CD4-positive, alpha-beta T cell (primary cell): Measurements from ENCODE around the gene RAPGEF1. TPM values are rescaled to one million over a fixed set of nuclear protein-coding genes. Genes with fewer than 3 reads are reported as not detected.
A peak's percentile ranks its signal among the peaks of the same experiment; 100 is the strongest.

ENCODE experiments used
- ATAC-seq: fragments of 200-7000 bp; cut with Tn5 transposase; one replicate; pipeline ENCODE4 v1.10.0; 2022; ENCODE audit warnings: mild to moderate bottlenecking; ENCODE audit not compliant: poor library complexity
- CTCF ChIA-PET: fragments of 350-600 bp; sonication (Branson Sonifier 250); formaldehyde crosslinking; loops from one replicate; lab custom pipeline; 2021; ENCODE audit warnings: antibody characterized with exemption, inconsistent platforms; lab: Charles Lee
- POLR2A ChIA-PET: fragments of 350-600 bp; sonication (Branson Sonifier 250); formaldehyde crosslinking; loops from one replicate; lab custom pipeline; 2021; ENCODE audit warnings: antibody characterized with exemption, inconsistent platforms; lab: Charles Lee
- DNase-seq, 14 experiments: peaks; one replicate each; pipeline ENCODE4 v3.0.0-alpha.2; 2013 to 2020; ENCODE audit warnings: mixed read lengths in 2 of 14
- H3K27ac ChIP-seq, 2 donors: one replicate each; pipeline versions ENCODE4 v1.5.1 to v1.7.0; 2013; ENCODE audit warnings: low read length in 2 of 2, low read depth in 1 of 2, mild to moderate bottlenecking in 1 of 2
- H3K27me3 ChIP-seq, 2 experiments: 1 replicate in 1 of 2; 2 replicates in 1 of 2; pipeline versions ENCODE4 v1.6.1 to v1.7.0; 2013; ENCODE audit warnings: low read length in 2 of 2, control low read depth in 1 of 2, mild to moderate bottlenecking in 1 of 2, moderate library complexity in 1 of 2; ENCODE audit not compliant: insufficient read depth in 2 of 2, control insufficient read depth in 1 of 2
- H3K36me3 ChIP-seq: one replicate; pipeline ENCODE4 v1.6.1; 2013; ENCODE audit warnings: low read length, control low read depth; ENCODE audit not compliant: insufficient read depth
- H3K4me1 ChIP-seq: one replicate; pipeline ENCODE4 v1.6.1; 2013; ENCODE audit warnings: low read length, control low read depth; ENCODE audit not compliant: insufficient read depth
- H3K4me3 ChIP-seq: one replicate; pipeline ENCODE4 v1.5.1; 2013; ENCODE audit warnings: mild to moderate bottlenecking, low read length, moderate library complexity
- H3K9me3 ChIP-seq, 2 experiments: 1 replicate in 1 of 2; 2 replicates in 1 of 2; pipeline versions ENCODE4 v1.6.1 to v1.7.0; 2013; ENCODE audit warnings: low read length in 2 of 2, mild to moderate bottlenecking in 2 of 2, control low read depth in 1 of 2, moderate library complexity in 1 of 2; ENCODE audit not compliant: control insufficient read depth in 1 of 2, insufficient read depth in 1 of 2
- H3K27ac Mint-ChIP-seq: one replicate; pipeline ENCODE4 v1.8.0; 2020; ENCODE audit warnings: mixed read lengths
- H3K27me3 Mint-ChIP-seq: one replicate; pipeline ENCODE4 v1.8.0; 2021; ENCODE audit warnings: mixed read lengths
- H3K36me3 Mint-ChIP-seq: one replicate; pipeline ENCODE4 v1.8.0; 2021; ENCODE audit warnings: low read depth, mixed read lengths
- H3K4me1 Mint-ChIP-seq: one replicate; pipeline ENCODE4 v1.8.0; 2021; ENCODE audit warnings: low read depth, mixed read lengths
- H3K4me3 Mint-ChIP-seq: one replicate; pipeline ENCODE4 v1.8.0; 2020; ENCODE audit warnings: mild to moderate bottlenecking, mixed read lengths
- H3K9me3 Mint-ChIP-seq: one replicate; pipeline ENCODE4 v1.8.0; 2020; ENCODE audit warnings: mixed read lengths
- intact Hi-C, 2 experiments: fragments of 100-400 bp; cut with DNase I in 1 of 2; cut with micrococcal nuclease in 1 of 2; formaldehyde crosslinking; loops; one replicate each; pipeline versions ENCODE4 v1.15.1 to v1.9.0; 2023 to 2025; cut with DNase I, micrococcal nuclease
- total RNA-seq, 174 experiments: library from RNA in 2 of 174; stranded (reverse) in 2 of 174; gene quantifications; one replicate each; pipeline ENCODE4 v1.2.3 and lab custom pipeline; 2021 to 2026
- TF ChIP-seq, protein P1 (sequence below): fragments of 200-600 bp; IDR thresholded peaks from one replicate; pipeline ENCODE4 v1.8.0; 2022; ENCODE audit warnings: antibody characterized with exemption, mild to moderate bottlenecking

Gene RAPGEF1
- total RNA-seq, 2 experiments from 2014 or later = 130 to 134 TPM

GRCh38 chr9:131695836-131696460 lies 43.9 kb downstream of the RAPGEF1 start:
- H3K4me3 ChIP-seq = no peak overlapping the region
- H3K4me3 Mint-ChIP-seq = peak overlapping the region; percentile 13
- ChIA-PET CTCF (interaction anchor here (1.0 to 1.2 kb wide), 2 partner anchors 10 to 15 kb away, joined by 3 to 4 read pairs; no protein-coding TSS in a partner anchor), POLR2A (interaction anchor here (0.7 kb wide), 2 partner anchors 10 to 17 kb away, joined by 3 to 4 read pairs; no protein-coding TSS in a partner anchor)
- H3K9me3 ChIP-seq = no peaks in the 10 kb centered on the region
- H3K4me1 Mint-ChIP-seq = peaks cover 96% of the 10 kb centered on the region
- H3K27ac ChIP-seq = no peak overlapping the region
- ATAC-seq (no peak), DNase-seq (no peak)
- H3K27ac Mint-ChIP-seq = no peak overlapping the region
- TF ChIP-seq, protein P1, sequence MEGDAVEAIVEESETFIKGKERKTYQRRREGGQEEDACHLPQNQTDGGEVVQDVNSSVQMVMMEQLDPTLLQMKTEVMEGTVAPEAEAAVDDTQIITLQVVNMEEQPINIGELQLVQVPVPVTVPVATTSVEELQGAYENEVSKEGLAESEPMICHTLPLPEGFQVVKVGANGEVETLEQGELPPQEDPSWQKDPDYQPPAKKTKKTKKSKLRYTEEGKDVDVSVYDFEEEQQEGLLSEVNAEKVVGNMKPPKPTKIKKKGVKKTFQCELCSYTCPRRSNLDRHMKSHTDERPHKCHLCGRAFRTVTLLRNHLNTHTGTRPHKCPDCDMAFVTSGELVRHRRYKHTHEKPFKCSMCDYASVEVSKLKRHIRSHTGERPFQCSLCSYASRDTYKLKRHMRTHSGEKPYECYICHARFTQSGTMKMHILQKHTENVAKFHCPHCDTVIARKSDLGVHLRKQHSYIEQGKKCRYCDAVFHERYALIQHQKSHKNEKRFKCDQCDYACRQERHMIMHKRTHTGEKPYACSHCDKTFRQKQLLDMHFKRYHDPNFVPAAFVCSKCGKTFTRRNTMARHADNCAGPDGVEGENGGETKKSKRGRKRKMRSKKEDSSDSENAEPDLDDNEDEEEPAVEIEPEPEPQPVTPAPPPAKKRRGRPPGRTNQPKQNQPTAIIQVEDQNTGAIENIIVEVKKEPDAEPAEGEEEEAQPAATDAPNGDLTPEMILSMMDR = no peak
- H3K9me3 Mint-ChIP-seq = no peaks in the 10 kb centered on the region
- peaks cover 72% of the 10 kb centered on the region for H3K4me1 ChIP-seq
- H3K36me3 ChIP-seq = no peaks in the 10 kb centered on the region
- H3K27me3 ChIP-seq = no peaks in the 10 kb centered on the region
- no peaks in the 10 kb centered on the region for H3K36me3 Mint-ChIP-seq
- no peaks in the 10 kb centered on the region for H3K27me3 Mint-ChIP-seq
- intact Hi-C loops = no loop called here

- DNase-seq (no peak), ATAC-seq (no peak)
- Histone ChIP-seq H3K36me3 (no peaks in the 10 kb centered on the region), H3K9me3 (no peaks in the 10 kb centered on the region), H3K27ac (no peak overlapping the region), H3K27me3 (no peaks in the 10 kb centered on the region), H3K4me3 (no peak overlapping the region), H3K4me1 (peaks cover 71% of the 10 kb centered on the region)
- intact Hi-C loops = no loop called here
- Mint-ChIP-seq H3K9me3 (no peaks in the 10 kb centered on the region), H3K27me3 (no peaks in the 10 kb centered on the region), H3K36me3 (no peaks in the 10 kb centered on the region), H3K27ac (no peak overlapping the region), H3K4me1 (peaks cover 98% of the 10 kb centered on the region), H3K4me3 (no peak overlapping the region)
- POLR2A ChIA-PET = interaction anchor here (0.7 kb wide), 3 partner anchors 10 to 16 kb away, joined by 3 to 4 read pairs (median 3); no protein-coding TSS in a partner anchor
- TF ChIP-seq, protein P1 = no peak
- CTCF ChIA-PET = interaction anchor here (1.2 kb wide), 1 partner anchor 11 kb away, joined by 4 read pairs; no protein-coding TSS in a partner anchor
These were observed 44.5 kb downstream of the RAPGEF1 start for GRCh38 chr9:131695366-131695765.

DNA sequence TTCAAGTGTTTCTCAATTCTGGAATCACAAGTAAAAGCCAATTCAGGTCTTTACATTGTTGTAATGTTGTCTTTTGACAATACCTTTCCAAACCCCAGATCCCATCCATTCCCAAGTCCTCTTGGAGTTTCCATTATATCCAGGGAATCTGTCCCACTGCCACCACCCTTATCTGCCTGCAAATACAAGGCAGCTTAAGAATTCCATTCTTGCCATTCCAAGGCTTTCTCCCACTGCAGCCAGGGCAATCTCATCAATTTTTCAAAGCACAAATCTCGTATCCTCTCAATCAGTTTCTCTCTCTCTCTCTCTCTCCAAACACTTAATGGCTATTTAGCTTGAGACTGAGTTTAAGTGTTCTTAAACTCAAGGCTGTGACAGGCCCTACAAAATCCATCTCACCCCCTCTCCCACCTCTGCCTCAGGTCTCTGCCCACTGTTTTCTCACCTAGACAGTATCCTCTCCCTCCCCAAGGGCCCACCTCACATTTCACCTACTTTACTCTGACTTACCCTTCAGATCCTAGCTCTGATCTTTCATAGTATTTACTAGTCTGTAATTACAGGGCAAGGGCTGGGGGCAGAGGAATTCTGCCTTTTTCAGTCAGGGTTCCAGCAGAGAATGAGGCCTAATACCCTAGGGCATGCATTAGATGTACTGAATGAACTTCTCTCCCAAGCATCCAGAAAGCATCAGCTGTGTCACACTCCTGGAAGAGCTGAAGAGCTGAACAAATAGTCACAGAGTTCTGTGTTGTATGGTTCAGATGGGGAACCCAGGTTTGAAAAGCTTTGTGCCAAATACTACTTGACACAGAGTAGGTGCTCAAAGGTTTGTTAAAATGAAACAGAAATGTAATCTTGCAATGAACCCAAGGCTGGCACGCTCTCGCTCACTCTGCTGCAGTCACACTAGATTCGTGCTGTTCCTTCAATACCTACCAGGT lies 46.0 kb downstream of the RAPGEF1 start:
- no peak overlapping the region for H3K27ac ChIP-seq
- ChIA-PET CTCF (interaction anchor here (1.2 to 1.5 kb wide), 2 partner anchors 10 to 16 kb away, joined by 3 to 6 read pairs; no protein-coding TSS in a partner anchor), POLR2A (interaction anchor here (0.7 to 1.5 kb wide), 2 partner anchors 39 to 42 kb away, joined by 3 read pairs; no protein-coding TSS in a partner anchor)
- H3K4me3 ChIP-seq = no peak overlapping the region
- Mint-ChIP-seq H3K4me3 (peak overlapping the region; percentile 12), H3K4me1 (peaks cover 95% of the 10 kb centered on the region), H3K36me3 (no peaks in the 10 kb centered on the region), H3K9me3 (no peaks in the 10 kb centered on the region), H3K27me3 (no peaks in the 10 kb centered on the region), H3K27ac (peak overlapping the region; percentile 61)
- H3K4me1 ChIP-seq = peaks cover 60% of the 10 kb centered on the region
- H3K36me3 ChIP-seq = no peaks in the 10 kb centered on the region
- ATAC-seq (no peak), DNase-seq (no peak)
- TF ChIP-seq, protein P1 = no peak
- H3K9me3 ChIP-seq = no peaks in the 10 kb centered on the region
- no peaks in the 10 kb centered on the region for H3K27me3 ChIP-seq
- intact Hi-C loops = no loop called here
